ENCODE measurements around the gene NEURL1B.
"Not testable (repeated sequence)": the region's sequence is repeated elsewhere in the genome, so short reads cannot be mapped to it uniquely, and the experiment has no call there.

Gene NEURL1B

GRCh38 chr5:172648755-172649154 is 7.7 kb downstream of the NEURL1B start:
- Histone ChIP-seq H3K18ac (ENCODE audit: low read length) (no peak overlapping the region), H3K79me2 (ENCODE audit: control insufficient read depth, insufficient read depth, low read length, poor library complexity) (no peaks in the 10 kb centered on the region), H3K27ac (ENCODE audit: low read depth, low read length) (no peak overlapping the region), H3K9me3 (ENCODE audit: insufficient read depth, low read depth, low read length) (peaks cover 3% of the 10 kb centered on the region), H3K4me3 (ENCODE audit: low read depth, low read length) (no peak overlapping the region), H4K8ac (ENCODE audit: low read depth, low read length) (no peak overlapping the region), H2BK120ac (ENCODE audit: insufficient read depth, low read length, poor library complexity) (no peak overlapping the region), H3K4ac (ENCODE audit: low read depth, low read length) (no peak overlapping the region), H2AFZ (ENCODE audit: insufficient read depth, low read length, poor library complexity) (no peak overlapping the region), H3K4me2 (ENCODE audit: low read length) (no peak overlapping the region), H2AK5ac (ENCODE audit: low read length) (no peak overlapping the region), H3K9ac (ENCODE audit: low read length) (no peak overlapping the region), H2BK12ac (ENCODE audit: low read length) (no peak overlapping the region), H2BK5ac (ENCODE audit: low read depth, low read length, poor library complexity) (no peak overlapping the region), H4K91ac (ENCODE audit: low read depth, low read length) (no peak overlapping the region), H3K27me3 (ENCODE audit: insufficient read depth, low read length) (no peaks in the 10 kb centered on the region), H4K12ac (ENCODE audit: low read depth, low read length) (no peak overlapping the region), H3K36me3 (ENCODE audit: control insufficient read depth in 1 of 2, insufficient read depth in 2 of 2, low read length in 2 of 2) (no peaks in the 10 kb centered on the region), H3K23ac (ENCODE audit: low read length) (no peak overlapping the region), H3K14ac (ENCODE audit: low read length) (no peak overlapping the region), H3K79me1 (ENCODE audit: low read length) (no peaks in the 10 kb centered on the region), H3K4me1 (ENCODE audit: control insufficient read depth in 1 of 2, insufficient read depth in 2 of 2, low read length in 2 of 2) (peaks cover 0 to 6% of the 10 kb centered on the region in 2 experiments)
- no CpG with 5 or more reads among the region's 3 CpGs for WGBS (ENCODE audit: extremely low coverage, insufficient coverage, insufficient read length)
- DNase-seq = no peak

GRCh38 chr5:172656496-172656895 is 15.4 kb downstream of the NEURL1B start:
- H3K36me3 ChIP-seq (ENCODE audit: control insufficient read depth in 1 of 2, insufficient read depth in 2 of 2, low read length in 2 of 2); H2BK12ac ChIP-seq (ENCODE audit: low read length); H4K12ac ChIP-seq (ENCODE audit: low read depth, low read length); H4K91ac ChIP-seq (ENCODE audit: low read depth, low read length); H2AK5ac ChIP-seq (ENCODE audit: low read length); H2BK120ac ChIP-seq (ENCODE audit: insufficient read depth, low read length, poor library complexity); H3K4me1 ChIP-seq (ENCODE audit: control insufficient read depth in 1 of 2, insufficient read depth in 2 of 2, low read length in 2 of 2); H3K9ac ChIP-seq (ENCODE audit: low read length); H4K8ac ChIP-seq (ENCODE audit: low read depth, low read length); H3K23ac ChIP-seq (ENCODE audit: low read length); H2BK5ac ChIP-seq (ENCODE audit: low read depth, low read length, poor library complexity); H3K79me2 ChIP-seq (ENCODE audit: control insufficient read depth, insufficient read depth, low read length, poor library complexity); DNase-seq; H3K14ac ChIP-seq (ENCODE audit: low read length); H3K4ac ChIP-seq (ENCODE audit: low read depth, low read length); H3K4me3 ChIP-seq (ENCODE audit: low read depth, low read length); H2AFZ ChIP-seq (ENCODE audit: insufficient read depth, low read length, poor library complexity); H3K18ac ChIP-seq (ENCODE audit: low read length); H3K27ac ChIP-seq (ENCODE audit: low read depth, low read length); H3K79me1 ChIP-seq (ENCODE audit: low read length); H3K27me3 ChIP-seq (ENCODE audit: insufficient read depth, low read length); H3K4me2 ChIP-seq (ENCODE audit: low read length): not testable (repeated sequence)
- WGBS (ENCODE audit: extremely low coverage, insufficient coverage, insufficient read length) = no CpG with 5 or more reads among the region's 13 CpGs
- H3K9me3 ChIP-seq (ENCODE audit: insufficient read depth, low read depth, low read length) = peaks cover 11% of the 10 kb centered on the region

GRCh38 chr5:172657524-172658233 is 16.6 kb downstream of the NEURL1B start:
- not testable (repeated sequence) for H2BK5ac ChIP-seq (ENCODE audit: low read depth, low read length, poor library complexity); H3K18ac ChIP-seq (ENCODE audit: low read length); H3K14ac ChIP-seq (ENCODE audit: low read length); H4K8ac ChIP-seq (ENCODE audit: low read depth, low read length); H3K27ac ChIP-seq (ENCODE audit: low read depth, low read length); DNase-seq; H2BK12ac ChIP-seq (ENCODE audit: low read length); H3K9ac ChIP-seq (ENCODE audit: low read length); H3K4me1 ChIP-seq (ENCODE audit: control insufficient read depth in 1 of 2, insufficient read depth in 2 of 2, low read length in 2 of 2); H3K4ac ChIP-seq (ENCODE audit: low read depth, low read length); H3K4me2 ChIP-seq (ENCODE audit: low read length); H3K79me1 ChIP-seq (ENCODE audit: low read length); H4K12ac ChIP-seq (ENCODE audit: low read depth, low read length); H2AFZ ChIP-seq (ENCODE audit: insufficient read depth, low read length, poor library complexity); H3K4me3 ChIP-seq (ENCODE audit: low read depth, low read length); H2AK5ac ChIP-seq (ENCODE audit: low read length); H2BK120ac ChIP-seq (ENCODE audit: insufficient read depth, low read length, poor library complexity); H3K23ac ChIP-seq (ENCODE audit: low read length); H4K91ac ChIP-seq (ENCODE audit: low read depth, low read length); H3K36me3 ChIP-seq (ENCODE audit: control insufficient read depth in 1 of 2, insufficient read depth in 2 of 2, low read length in 2 of 2); H3K27me3 ChIP-seq (ENCODE audit: insufficient read depth, low read length); H3K79me2 ChIP-seq (ENCODE audit: control insufficient read depth, insufficient read depth, low read length, poor library complexity)
- WGBS (ENCODE audit: extremely low coverage, insufficient coverage, insufficient read length) = no CpG with 5 or more reads among the region's 17 CpGs
- peaks cover 11% of the 10 kb centered on the region for H3K9me3 ChIP-seq (ENCODE audit: insufficient read depth, low read depth, low read length)

GRCh38 chr5:172658391-172658790 is 17.3 kb downstream of the NEURL1B start:
- Histone ChIP-seq H3K27ac (ENCODE audit: low read depth, low read length) (no peak overlapping the region), H2BK5ac (ENCODE audit: low read depth, low read length, poor library complexity) (no peak overlapping the region), H3K23ac (ENCODE audit: low read length) (no peak overlapping the region), H2AFZ (ENCODE audit: insufficient read depth, low read length, poor library complexity) (no peak overlapping the region), H4K91ac (ENCODE audit: low read depth, low read length) (no peak overlapping the region), H2BK12ac (ENCODE audit: low read length) (no peak overlapping the region), H3K9me3 (ENCODE audit: insufficient read depth, low read depth, low read length) (peaks cover 11% of the 10 kb centered on the region), H4K8ac (ENCODE audit: low read depth, low read length) (no peak overlapping the region), H3K36me3 (ENCODE audit: control insufficient read depth in 1 of 2, insufficient read depth in 2 of 2, low read length in 2 of 2) (no peaks in the 10 kb centered on the region), H3K18ac (ENCODE audit: low read length) (no peak overlapping the region), H4K12ac (ENCODE audit: low read depth, low read length) (no peak overlapping the region), H3K9ac (ENCODE audit: low read length) (no peak overlapping the region), H3K4ac (ENCODE audit: low read depth, low read length) (no peak overlapping the region), H3K79me2 (ENCODE audit: control insufficient read depth, insufficient read depth, low read length, poor library complexity) (no peaks in the 10 kb centered on the region), H2BK120ac (ENCODE audit: insufficient read depth, low read length, poor library complexity) (no peak overlapping the region), H3K4me3 (ENCODE audit: low read depth, low read length) (no peak overlapping the region), H2AK5ac (ENCODE audit: low read length) (no peak overlapping the region), H3K4me1 (ENCODE audit: control insufficient read depth in 1 of 2, insufficient read depth in 2 of 2, low read length in 2 of 2) (peaks cover 5 to 8% of the 10 kb centered on the region in 2 experiments), H3K79me1 (ENCODE audit: low read length) (no peaks in the 10 kb centered on the region), H3K4me2 (ENCODE audit: low read length) (no peak overlapping the region), H3K14ac (ENCODE audit: low read length) (no peak overlapping the region), H3K27me3 (ENCODE audit: insufficient read depth, low read length) (no peaks in the 10 kb centered on the region)
- no CpG with 5 or more reads among the region's 8 CpGs for WGBS (ENCODE audit: extremely low coverage, insufficient coverage, insufficient read length)
- DNase-seq = no peak
